SK-MEL-5 (cell line): ENCODE data around the gene FAM98C. TPM values are rescaled to one million over a fixed set of nuclear protein-coding genes. Genes with fewer than 3 reads are reported as not detected.
A peak's percentile ranks its signal among the peaks of the same experiment; 100 is the strongest.
"Not testable (repeated sequence)": the region's sequence is repeated elsewhere in the genome, so short reads cannot be mapped to it uniquely, and the experiment has no call there.

Experiments
- DNase-seq: peaks from one replicate; pipeline ENCODE4 v3.0.0-alpha.2; 2016; ENCODE audit warnings: low read depth, low spot score
- in situ Hi-C: cut with HindIII; loops from 2 replicates; pipeline ENCODE4 v1.10.0; 2016; ENCODE audit warnings: low sequenced_read_pairs, high pct_unique_total_duplicates, low pct_unique_long_range_greater_than_20kb
- polyA plus RNA-seq, 2 experiments: library from polyadenylated mRNA; depleted of rRNA; stranded (reverse); fragments of >200 nt; gene quantifications; 2 replicates each; pipeline ENCODE4 v1.2.3, GENCODE V29; 2015
- total RNA-seq: library from RNA; depleted of rRNA; stranded (reverse); fragments of >200 nt; shearing (Covaris generic); gene quantifications from 2 replicates; pipeline ENCODE4 v1.2.3, GENCODE V29; 2014; rRNA removed

Gene FAM98C
- 6.9 and 8.9 TPM in 2 replicates for total RNA-seq
- polyA plus RNA-seq (2015; cell fraction: cytosol; rRNA removed), result 10.9 and 12.9 TPM in 2 replicates
- polyA plus RNA-seq (2015; cell fraction: nucleus; rRNA removed), result 21.7 and 31.7 TPM in 2 replicates

DNA sequence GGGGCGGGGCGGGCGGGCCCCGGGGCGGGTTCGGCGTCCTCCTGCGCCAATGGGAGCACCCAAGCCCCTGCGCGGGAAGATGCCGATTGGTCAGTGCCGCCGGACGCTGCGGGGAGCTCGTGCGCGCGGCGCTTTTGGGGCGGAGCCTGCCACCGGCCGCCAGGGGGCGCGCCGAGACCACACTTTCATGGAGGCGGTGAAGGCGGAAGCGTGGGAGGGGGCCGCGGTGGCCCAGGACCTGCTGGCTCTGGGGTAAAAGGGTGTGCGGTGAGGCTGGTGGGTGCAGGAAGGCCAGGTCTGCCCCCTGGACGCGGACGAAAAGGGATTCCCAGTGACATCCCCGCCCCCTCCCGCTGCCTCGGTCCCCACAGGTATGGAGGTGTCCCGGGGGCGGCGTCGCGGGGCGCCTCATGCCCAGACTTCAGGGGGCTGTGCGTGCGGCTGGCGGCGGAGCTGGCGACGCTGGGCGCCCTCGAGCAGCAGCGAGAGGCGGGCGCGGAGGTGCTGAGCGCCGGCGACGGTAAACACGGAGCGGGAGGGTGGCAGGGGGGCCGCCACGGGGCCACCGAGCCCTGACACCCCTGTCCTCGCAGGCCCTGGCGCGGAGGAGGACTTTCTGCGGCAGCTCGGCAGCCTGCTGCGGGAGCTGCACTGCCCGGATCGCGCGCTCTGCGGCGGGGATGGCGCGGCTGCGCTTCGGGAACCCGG, at the start of gene FAM98C:
TSS of gene FAM98C (plus strand) at position 127 of the 708 bp plus-strand sequence. CDS start at position 188, 61 bp downstream.
- in situ Hi-C loops, result no loop called here
- DNase-seq, result peak; percentile 95

DNA sequence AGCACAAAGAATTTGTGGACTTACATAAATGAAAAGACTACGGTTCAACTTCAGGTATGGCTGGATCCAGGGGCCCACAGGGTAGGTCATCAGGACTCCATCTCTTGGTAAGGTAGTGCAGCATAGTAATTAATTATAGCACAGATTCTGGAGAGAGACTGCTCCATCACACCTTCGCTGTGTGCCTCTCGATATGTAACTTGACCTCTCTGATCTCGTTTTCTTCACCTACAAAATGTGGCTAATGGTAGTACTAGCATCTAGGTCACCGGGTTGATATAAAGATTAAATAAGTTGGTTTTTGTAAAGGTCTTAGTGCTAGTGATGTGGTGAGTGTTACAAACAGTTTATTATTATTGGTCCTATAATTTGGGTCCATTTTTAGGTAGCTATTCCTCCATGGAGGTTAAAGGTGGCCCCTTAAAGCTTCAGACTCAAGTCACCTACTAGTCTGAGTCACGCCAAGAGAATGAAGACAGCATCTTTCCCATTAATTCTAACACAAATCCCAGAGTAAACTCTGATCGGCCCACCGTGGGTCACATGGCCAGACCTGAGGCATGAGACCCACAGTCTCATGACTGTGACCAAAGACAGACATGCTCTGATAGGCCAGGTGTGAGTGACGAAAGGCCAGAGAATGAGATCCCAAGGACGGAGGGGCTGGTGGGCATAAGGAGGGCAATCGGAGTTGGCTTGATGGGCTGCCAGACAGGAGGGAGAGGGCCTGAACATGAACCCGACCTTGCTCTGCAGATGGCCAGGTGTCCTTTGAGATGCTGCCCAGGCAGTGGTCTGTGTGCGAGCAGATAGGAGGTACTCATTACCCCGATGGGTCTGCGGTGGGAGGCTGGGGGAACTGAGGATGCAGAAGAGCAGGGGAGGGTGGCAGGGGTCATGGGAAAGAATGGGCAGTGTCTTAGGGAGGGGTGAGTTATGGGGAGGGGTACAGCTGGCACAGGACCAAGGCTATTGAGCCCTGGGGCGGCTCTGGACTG, 46.9 kb upstream of the FAM98C start:
- DNase-seq, result no peak
- in situ Hi-C loops, result no loop called here

- DNase-seq, result no peak
- in situ Hi-C loops, result no loop called here
These were observed 44.8 kb upstream of the FAM98C start for GRCh38 chr19:38358071-38358470.

- DNase-seq, result no peak
These were observed 43.5 kb upstream of the FAM98C start for GRCh38 chr19:38359242-38360021.

DNA sequence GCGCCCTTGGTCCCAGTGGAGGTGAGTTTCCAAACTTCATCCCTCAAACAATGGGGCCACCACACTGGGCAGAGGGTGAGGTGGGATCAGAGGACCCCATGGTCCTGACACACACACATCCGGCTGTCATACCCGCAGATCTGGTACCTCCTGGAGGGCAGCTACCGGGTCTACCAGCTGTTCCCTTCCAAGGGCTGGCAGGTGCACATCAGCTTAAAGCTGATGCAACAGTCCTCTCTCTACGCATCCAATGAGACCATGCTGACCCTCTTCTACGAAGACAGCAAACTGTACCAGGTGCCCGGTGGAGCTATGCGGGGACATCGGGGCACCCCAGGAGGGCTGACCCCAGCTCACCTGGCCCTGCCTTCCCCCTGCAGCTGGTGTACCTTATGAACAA, 42.5 kb upstream of the FAM98C start:
- in situ Hi-C loops, result no loop called here
- no peak for DNase-seq

More at GRCh38 chr19:38359242-38360021, 43.5 kb upstream of the FAM98C start:
- in situ Hi-C loops, result no loop called here

DNA sequence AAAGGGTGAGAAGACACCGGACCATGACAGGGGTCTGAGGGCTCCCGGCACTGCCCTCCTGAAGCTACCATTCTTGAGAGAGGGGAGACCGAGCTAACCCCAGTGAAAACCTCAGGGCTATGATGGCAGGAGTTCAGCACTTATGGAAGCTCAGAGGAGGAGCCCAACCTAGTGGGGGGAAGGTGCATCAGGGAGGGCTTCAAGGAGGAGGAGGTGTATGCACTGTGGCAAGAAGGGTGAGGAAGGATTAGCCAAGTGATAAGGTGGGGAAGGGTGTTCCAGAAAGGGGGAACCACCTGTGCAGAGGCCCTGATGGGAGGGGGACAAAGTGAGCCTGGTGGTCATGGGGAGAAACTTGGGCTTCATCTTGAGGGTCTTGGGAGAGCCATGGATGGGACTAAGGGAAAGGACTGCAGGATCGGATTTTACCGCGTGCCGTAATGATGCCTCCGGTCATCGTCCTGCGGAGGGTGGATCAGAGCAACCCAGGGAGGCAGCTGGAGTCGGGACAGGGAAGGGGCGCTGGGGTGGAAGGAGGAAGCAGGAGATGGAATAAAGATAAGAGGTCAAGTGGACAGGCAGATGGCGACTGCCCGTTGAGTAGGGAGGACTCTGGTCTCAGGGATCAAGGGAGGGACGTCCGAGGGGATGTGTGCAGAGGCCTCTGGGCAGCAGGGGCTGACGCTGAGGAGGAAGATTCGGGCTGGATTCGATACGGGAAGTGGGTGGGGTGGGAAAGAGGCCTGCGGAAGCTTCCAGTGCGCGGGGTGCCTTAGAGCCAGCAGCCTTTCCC, 41.9 kb upstream of the FAM98C start:
- in situ Hi-C loops, result no loop called here

DNA sequence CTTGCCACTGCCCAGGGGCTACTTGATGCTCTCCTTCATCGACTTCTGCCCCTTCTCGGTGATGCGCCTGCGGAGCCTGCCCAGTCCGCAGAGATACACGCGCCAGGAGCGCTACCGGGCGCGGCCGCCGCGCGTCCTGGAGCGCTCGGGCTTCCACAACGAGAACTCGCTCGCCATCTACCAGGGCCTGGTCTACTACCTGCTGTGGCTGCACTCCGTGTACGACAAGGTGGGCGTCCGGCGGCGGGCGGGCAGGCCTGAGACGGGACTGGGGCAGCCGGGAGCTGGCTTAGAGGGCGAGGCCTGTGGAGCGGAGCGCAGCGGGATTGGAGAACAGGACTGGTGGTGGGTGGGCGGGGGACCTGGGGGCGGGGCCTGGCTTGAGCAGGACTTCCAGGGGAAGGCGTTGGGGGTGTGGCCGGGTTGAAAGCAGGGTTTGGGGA, 41.2 kb upstream of the FAM98C start:
- DNase-seq, result peak; percentile 83
- in situ Hi-C loops, result no loop called here

More for the DNA sequence above, 41.9 kb upstream of the FAM98C start:
- no peak for DNase-seq

DNA sequence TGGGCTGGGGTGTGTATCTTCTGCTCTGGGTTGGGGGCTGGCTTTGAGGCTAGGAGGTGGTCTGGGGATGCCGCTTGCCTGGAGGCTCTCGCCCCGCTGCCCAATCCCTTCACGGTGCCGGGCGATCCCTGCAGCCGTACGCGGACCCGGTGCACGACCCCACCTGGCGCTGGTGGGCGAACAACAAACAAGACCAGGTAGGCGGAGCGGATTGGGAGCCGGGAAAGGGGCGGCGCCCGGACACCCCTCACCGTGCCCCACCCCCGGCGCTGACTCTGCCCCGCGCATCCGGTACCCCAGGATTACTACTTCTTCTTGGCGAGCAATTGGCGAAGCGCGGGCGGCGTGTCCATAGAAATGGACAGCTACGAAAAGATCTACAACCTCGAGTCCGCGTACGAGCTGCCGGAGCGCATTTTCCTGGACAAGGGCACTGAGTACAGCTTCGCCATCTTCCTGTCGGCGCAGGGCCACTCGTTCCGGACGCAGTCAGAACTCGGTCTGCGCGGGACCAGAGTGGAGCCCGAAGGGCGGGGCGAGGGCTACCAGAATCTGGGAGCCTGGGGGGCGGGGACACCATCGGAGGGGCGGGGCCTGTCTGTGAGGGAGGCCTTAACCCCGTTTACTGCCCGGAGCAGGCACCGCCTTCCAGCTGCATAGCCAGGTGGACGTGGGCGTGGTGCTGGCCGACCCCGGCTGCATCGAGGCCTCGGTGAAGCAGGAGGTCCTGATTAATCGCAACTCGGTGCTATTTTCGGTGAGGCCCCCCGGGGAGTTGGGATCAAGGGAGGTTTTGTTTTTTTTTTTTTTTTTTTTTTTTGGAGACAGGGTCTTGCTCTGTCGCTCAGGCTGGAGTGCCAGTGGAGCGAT, 40.6 kb upstream of the FAM98C start:
- DNase-seq, result peak; percentile 77
- in situ Hi-C loops, result no loop called here

DNA sequence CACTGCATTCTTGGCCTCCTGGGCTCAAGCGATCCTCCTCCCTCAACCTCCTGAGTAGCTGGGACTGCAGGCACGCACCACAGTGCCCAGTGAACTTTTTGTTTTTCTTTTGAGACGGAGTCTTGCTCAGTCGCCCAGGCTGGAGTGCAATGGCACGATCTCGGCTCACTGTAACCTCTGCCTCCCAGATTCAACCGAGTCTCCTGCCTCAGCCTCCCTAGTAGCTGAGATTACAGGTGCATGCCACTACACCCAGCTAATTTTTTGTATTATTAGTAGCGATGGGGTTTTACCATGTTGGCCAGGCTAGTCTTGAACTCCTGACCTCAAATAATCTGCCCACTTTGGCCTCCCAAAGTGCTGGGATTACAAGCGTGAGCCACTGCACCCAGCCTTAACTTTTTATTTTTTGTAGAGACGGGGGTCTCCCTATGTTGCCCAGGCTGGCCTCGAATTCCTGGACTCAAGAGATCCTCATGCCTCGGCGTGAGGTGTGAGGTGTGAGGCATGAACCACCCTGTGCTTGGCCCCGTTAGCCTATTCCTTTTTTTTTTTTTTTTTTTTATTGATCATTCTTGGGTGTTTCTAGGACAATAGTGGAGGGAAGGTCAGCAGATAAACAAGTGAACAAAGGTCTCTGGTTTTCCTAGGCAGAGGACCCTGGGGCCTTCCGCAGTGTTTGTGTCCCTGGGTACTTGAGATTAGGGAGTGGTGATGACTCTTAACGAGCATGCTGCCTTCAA, 39.8 kb upstream of the FAM98C start:
- in situ Hi-C loops, DNase-seq: not testable (repeated sequence)

- in situ Hi-C loops, result no loop called here
- DNase-seq, result no peak
These were observed 35.9 kb upstream of the FAM98C start for GRCh38 chr19:38367041-38367440.

DNA sequence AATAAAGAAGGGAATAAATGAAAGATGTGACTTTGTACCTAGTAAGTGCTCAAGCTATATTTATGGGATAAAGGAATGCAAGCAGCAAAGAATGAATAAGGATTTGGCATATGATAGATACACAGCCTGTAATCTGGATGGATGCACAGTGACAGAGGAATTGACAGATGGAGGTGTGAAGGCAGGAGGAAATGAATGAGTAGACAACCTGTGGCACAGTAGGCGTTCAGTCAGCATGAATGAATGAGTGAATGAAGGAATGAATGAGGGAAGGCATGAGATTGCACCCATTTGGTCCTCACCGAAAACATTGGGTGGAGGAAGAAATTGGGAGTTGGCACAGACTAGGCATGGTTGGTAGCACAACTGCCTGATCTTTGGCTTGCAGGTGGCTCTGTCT, 33.3 kb upstream of the FAM98C start:
- no peak for DNase-seq
- in situ Hi-C loops, result no loop called here

GRCh38 chr19:38370299-38370698, 32.6 kb upstream of the FAM98C start:
- no peak for DNase-seq
- in situ Hi-C loops, result no loop called here

DNA sequence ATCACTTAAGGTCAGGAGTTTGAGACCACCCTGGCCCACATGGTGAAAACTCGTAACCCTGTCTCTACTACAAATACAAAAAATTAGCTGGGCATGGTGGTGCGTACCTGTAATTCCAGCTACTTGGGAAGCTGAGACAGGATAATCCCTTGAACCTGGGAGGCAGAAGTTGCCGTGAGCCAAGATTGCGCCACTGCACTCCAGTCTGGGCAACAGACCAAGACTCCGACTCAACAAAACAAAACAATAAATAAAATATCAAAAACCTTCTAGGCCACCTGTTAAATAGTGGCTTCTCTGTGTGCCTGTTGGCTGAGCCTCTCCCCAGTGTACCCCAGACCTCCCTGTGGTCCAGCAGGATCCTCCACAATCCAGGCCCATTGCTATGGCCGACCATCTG, 31.8 kb upstream of the FAM98C start:
- DNase-seq, result no peak
- in situ Hi-C loops, result no loop called here

DNA sequence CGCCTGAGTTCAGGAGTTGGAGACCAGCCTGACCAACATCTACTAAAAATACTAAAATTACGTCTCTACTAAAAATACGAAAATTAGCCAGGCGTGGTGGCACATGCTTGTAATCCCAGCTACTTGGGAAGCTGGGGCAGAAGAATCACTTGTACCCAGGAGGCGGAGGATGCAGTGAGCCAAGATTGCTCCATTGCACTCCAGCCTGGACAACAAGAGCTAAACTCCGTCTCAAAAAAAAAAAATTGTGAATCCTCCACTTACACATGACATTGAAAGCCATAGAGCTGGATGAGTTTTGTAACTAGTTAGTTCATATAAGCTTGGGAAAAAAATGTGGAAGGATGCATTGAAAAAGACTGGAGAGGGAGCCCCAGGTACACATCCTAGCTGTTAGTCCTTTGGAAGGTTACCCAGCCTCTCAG, 29.0 kb upstream of the FAM98C start:
- in situ Hi-C loops, result no loop called here

GRCh38 chr19:38374332-38375097, 28.4 kb upstream of the FAM98C start, which contains the start of gene PSMD8:
Gene PSMD8 (plus strand): TSS chr19:38374571. CDS start chr19:38374602, 31 bp downstream.
- peak; percentile 99 for DNase-seq
- in situ Hi-C loops, result no loop called here

More for the DNA sequence above, 29.0 kb upstream of the FAM98C start:
- DNase-seq, result no peak
